HepG2 (cell line): Measurements from ENCODE around the gene B9D2. TPM values are rescaled to one million over a fixed set of nuclear protein-coding genes. Genes with fewer than 3 reads are reported as not detected.

ENCODE experiments used
- CREM ChIP-seq, 2 experiments: sonication (generic) in 1 of 2; formaldehyde crosslinking in 1 of 2; IDR thresholded peaks; 2 replicates each; pipeline versions ENCODE4 v1.4.0 to v1.6.1; 2016 to 2020; ENCODE audit warnings: antibody characterized with exemption in 1 of 2, mild to moderate bottlenecking in 1 of 2, missing genetic modification reagents in 1 of 2
- ISL2 ChIP-seq: sonication (generic); formaldehyde crosslinking; IDR thresholded peaks from 2 replicates; pipeline ENCODE4 v1.5.0; 2020; ENCODE audit warnings: missing genetic modification reagents
- JUNB ChIP-seq: sonication (generic); formaldehyde crosslinking; IDR thresholded peaks from 2 replicates; pipeline ENCODE4 v1.8.0; 2022; ENCODE audit warnings: missing genetic modification reagents, mild to moderate bottlenecking, borderline replicate concordance
- MLLT10 ChIP-seq: sonication (generic); formaldehyde crosslinking; IDR thresholded peaks from 2 replicates; pipeline ENCODE4 v1.4.0; 2020; ENCODE audit warnings: missing genetic modification reagents
- PHF20 ChIP-seq: sonication (generic); formaldehyde crosslinking; IDR thresholded peaks from 2 replicates; pipeline ENCODE4 v1.5.0; 2020; ENCODE audit warnings: mild to moderate bottlenecking, missing genetic modification reagents
- SCMH1 ChIP-seq: sonication (generic); formaldehyde crosslinking; IDR thresholded peaks from 2 replicates; pipeline ENCODE4 v1.9.0; 2021; ENCODE audit warnings: missing genetic modification reagents, mild to moderate bottlenecking, borderline replicate concordance
- XBP1 ChIP-seq: sonication (generic); formaldehyde crosslinking; IDR thresholded peaks from 2 replicates; pipeline ENCODE4 v1.5.0; 2020; ENCODE audit warnings: missing genetic modification reagents
- YY1 ChIP-seq: IDR thresholded peaks from 2 replicates; pipeline ENCODE4 v1.6.1; 2011; ENCODE audit warnings: low read length, low read depth, moderate library complexity, mild to moderate bottlenecking; ENCODE audit not compliant: insufficient read depth, insufficient replicate concordance
- ZBTB7B ChIP-seq: sonication (generic); formaldehyde crosslinking; IDR thresholded peaks from 2 replicates; pipeline ENCODE4 v1.4.0; 2020; ENCODE audit warnings: missing genetic modification reagents
- ZNF10 ChIP-seq: sonication (generic); formaldehyde crosslinking; IDR thresholded peaks from 2 replicates; pipeline ENCODE4 v1.4.0; 2020; ENCODE audit warnings: mild to moderate bottlenecking, low read depth, missing genetic modification reagents, borderline replicate concordance
- ZNF124 ChIP-seq: sonication (generic); formaldehyde crosslinking; IDR thresholded peaks from 2 replicates; pipeline ENCODE4 v1.4.0; 2020; ENCODE audit warnings: missing genetic modification reagents
- ZNF282 ChIP-seq: fragments of 450-650 bp; IDR thresholded peaks from 2 replicates; pipeline ENCODE4 v1.6.1; 2018; ENCODE audit not compliant: partially characterized antibody
- ZNF326 ChIP-seq: sonication (generic); formaldehyde crosslinking; IDR thresholded peaks from 2 replicates; pipeline ENCODE4 v1.4.0; 2020; ENCODE audit warnings: missing genetic modification reagents, borderline replicate concordance
- ZNF607 ChIP-seq: sonication (generic); formaldehyde crosslinking; IDR thresholded peaks from 2 replicates; pipeline ENCODE4 v1.5.1; 2020; ENCODE audit warnings: missing genetic modification reagents, mild to moderate bottlenecking, borderline replicate concordance
- ZNF7 ChIP-seq: IDR thresholded peaks from 2 replicates; pipeline ENCODE4 v1.6.1; 2016; ENCODE audit warnings: missing biosample characterization, missing genetic modification reagents
- ZNF746 ChIP-seq: sonication (generic); formaldehyde crosslinking; IDR thresholded peaks from 2 replicates; pipeline ENCODE4 v1.8.0; 2022; ENCODE audit warnings: mild to moderate bottlenecking, missing genetic modification reagents
- polyA plus RNA-seq, 8 experiments: library from polyadenylated mRNA; depleted of rRNA in 3 of 8; stranded (reverse) in 7 of 8; unstranded in 1 of 8; fragments of >200 nt; fragmentation: Illumina TruSeq in 4 of 8; extraction: Trizol in 4 of 8; gene quantifications; 2 replicates each; pipeline versions ENCODE4 v1.2.1 to v1.2.3, GENCODE V29; 2011 to 2016; ENCODE audit warnings: low read depth in 4 of 8, missing spikeins in 1 of 8, mixed read lengths in 1 of 8; ENCODE audit not compliant: insufficient read depth in 1 of 8
- total RNA-seq, 5 experiments: library from RNA; depleted of rRNA; stranded (reverse); fragments of >200 nt; fragmentation: Illumina TruSeq; extraction: Trizol; gene quantifications; 2 replicates each; pipeline ENCODE4 v1.2.3, GENCODE V29; 2016; ENCODE audit warnings: low read depth in 1 of 5
- TF ChIP-seq, protein P1 (sequence below): sonication (generic); formaldehyde crosslinking; IDR thresholded peaks from 2 replicates; pipeline ENCODE4 v1.5.0; 2020; ENCODE audit warnings: mild to moderate bottlenecking, missing genetic modification reagents, borderline replicate concordance
- TF ChIP-seq, protein P2 (sequence below): sonication (generic); formaldehyde crosslinking; IDR thresholded peaks from 2 replicates; pipeline ENCODE4 v1.8.1; 2023; ENCODE audit warnings: missing genetic modification reagents, mild to moderate bottlenecking, borderline replicate concordance
- TF ChIP-seq, protein P3 (sequence below): sonication (generic); formaldehyde crosslinking; IDR thresholded peaks from 2 replicates; pipeline ENCODE4 v1.4.0; 2020; ENCODE audit warnings: mild to moderate bottlenecking, missing genetic modification reagents
- TF ChIP-seq, protein P4 (sequence below): sonication (generic); formaldehyde crosslinking; conservative IDR thresholded peaks from 2 replicates; pipeline ENCODE4 v1.8.1; 2023; ENCODE audit warnings: missing genetic modification reagents

Gene B9D2
- total and polyA plus RNA-seq, 2 of the 13 experiments (the other 11 are each of a cell fraction or from before 2014, with no cell fraction given) = 3.1 to 4.4 TPM

DNA sequence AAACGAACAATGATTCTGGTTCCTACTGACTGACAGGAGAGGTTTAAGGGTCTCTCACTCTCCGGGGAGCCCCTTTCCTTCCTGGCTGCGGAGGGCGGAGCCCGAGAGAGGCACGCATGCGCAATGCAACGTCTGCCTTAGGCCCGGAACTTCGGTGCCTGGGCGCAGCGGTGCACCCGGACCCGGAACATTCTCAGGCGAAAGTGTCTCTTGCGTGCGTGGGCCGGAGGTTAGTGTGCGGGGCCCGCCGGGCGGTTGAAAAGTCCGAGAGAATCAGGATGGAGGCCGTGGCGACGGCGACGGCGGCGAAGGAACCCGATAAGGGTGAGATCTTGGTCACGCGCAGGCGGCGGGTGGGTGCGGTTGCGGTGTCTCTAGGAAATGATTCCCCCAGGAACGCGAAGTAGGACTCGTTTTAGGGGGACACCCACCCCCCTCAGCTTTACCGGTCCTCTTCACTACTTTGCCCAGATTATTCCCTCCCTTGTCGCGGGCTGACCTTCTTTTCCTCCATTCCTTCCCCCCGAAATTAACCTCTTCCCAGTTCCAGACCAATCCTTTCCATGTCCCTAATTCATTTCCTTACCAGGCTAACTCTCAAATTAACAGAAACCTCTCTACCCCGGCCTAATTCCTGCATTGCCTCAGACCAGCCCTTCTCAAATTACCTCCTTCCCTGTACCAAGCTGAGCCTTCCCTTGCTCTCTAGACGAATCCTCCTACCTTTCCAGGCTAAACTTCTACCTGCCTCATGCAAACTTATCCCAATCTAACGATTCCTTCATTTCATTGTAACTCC is 53.7 kb downstream of the B9D2 start, which contains the start of gene CCDC97 (continued):
- TF ChIP-seq, protein P1, sequence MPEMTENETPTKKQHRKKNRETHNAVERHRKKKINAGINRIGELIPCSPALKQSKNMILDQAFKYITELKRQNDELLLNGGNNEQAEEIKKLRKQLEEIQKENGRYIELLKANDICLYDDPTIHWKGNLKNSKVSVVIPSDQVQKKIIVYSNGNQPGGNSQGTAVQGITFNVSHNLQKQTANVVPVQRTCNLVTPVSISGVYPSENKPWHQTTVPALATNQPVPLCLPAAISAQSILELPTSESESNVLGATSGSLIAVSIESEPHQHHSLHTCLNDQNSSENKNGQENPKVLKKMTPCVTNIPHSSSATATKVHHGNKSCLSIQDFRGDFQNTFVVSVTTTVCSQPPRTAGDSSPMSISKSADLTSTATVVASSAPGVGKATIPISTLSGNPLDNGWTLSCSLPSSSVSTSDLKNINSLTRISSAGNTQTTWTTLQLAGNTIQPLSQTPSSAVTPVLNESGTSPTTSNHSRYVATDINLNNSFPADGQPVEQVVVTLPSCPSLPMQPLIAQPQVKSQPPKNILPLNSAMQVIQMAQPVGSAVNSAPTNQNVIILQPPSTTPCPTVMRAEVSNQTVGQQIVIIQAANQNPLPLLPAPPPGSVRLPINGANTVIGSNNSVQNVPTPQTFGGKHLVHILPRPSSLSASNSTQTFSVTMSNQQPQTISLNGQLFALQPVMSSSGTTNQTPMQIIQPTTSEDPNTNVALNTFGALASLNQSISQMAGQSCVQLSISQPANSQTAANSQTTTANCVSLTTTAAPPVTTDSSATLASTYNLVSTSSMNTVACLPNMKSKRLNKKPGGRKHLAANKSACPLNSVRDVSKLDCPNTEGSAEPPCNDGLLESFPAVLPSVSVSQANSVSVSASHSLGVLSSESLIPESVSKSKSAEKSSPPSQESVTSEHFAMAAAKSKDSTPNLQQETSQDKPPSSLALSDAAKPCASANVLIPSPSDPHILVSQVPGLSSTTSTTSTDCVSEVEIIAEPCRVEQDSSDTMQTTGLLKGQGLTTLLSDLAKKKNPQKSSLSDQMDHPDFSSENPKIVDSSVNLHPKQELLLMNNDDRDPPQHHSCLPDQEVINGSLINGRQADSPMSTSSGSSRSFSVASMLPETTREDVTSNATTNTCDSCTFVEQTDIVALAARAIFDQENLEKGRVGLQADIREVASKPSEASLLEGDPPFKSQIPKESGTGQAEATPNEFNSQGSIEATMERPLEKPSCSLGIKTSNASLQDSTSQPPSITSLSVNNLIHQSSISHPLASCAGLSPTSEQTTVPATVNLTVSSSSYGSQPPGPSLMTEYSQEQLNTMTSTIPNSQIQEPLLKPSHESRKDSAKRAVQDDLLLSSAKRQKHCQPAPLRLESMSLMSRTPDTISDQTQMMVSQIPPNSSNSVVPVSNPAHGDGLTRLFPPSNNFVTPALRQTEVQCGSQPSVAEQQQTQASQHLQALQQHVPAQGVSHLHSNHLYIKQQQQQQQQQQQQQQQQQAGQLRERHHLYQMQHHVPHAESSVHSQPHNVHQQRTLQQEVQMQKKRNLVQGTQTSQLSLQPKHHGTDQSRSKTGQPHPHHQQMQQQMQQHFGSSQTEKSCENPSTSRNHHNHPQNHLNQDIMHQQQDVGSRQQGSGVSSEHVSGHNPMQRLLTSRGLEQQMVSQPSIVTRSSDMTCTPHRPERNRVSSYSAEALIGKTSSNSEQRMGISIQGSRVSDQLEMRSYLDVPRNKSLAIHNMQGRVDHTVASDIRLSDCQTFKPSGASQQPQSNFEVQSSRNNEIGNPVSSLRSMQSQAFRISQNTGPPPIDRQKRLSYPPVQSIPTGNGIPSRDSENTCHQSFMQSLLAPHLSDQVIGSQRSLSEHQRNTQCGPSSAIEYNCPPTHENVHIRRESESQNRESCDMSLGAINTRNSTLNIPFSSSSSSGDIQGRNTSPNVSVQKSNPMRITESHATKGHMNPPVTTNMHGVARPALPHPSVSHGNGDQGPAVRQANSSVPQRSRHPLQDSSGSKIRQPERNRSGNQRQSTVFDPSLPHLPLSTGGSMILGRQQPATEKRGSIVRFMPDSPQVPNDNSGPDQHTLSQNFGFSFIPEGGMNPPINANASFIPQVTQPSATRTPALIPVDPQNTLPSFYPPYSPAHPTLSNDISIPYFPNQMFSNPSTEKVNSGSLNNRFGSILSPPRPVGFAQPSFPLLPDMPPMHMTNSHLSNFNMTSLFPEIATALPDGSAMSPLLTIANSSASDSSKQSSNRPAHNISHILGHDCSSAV (CRISPR knock-in tag) = no peak
- TF ChIP-seq ZNF124 (no peak; the same call in 1 of the 2 replicates), PHF20 (CRISPR knock-in tag) (peak; percentile 90), ZNF746 (0 out of 2 replicates have a peak, but pooled peaks have one; percentile 38), YY1 (peak; percentile 53), ZBTB7B (CRISPR knock-in tag) (peak; percentile 86), MLLT10 (CRISPR knock-in tag) (no peak), ZNF10 (CRISPR knock-in tag) (no peak), CREM (IDR thresholded peaks at IDR 0.05) (peak; percentile 66; the same call in 1 of the 2 replicates), CREM (CRISPR knock-in tag; IDR thresholded peaks at IDR 0.05) (no peak), ZNF607 (CRISPR knock-in tag) (peak; percentile 80), SCMH1 (no peak), ZNF7 (CRISPR knock-in tag) (no peak; the same call in 1 of the 2 replicates), JUNB (CRISPR knock-in tag) (no peak), XBP1 (CRISPR knock-in tag) (peak; percentile 83), ZNF282 (no peak), ISL2 (CRISPR knock-in tag) (0 out of 2 replicates have a peak, but pooled peaks have one; percentile 64), ZNF326 (CRISPR knock-in tag) (no peak)
- TF ChIP-seq, protein P2, sequence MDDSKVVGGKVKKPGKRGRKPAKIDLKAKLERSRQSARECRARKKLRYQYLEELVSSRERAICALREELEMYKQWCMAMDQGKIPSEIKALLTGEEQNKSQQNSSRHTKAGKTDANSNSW (CRISPR knock-in tag) = no peak
- TF ChIP-seq, protein P3, sequence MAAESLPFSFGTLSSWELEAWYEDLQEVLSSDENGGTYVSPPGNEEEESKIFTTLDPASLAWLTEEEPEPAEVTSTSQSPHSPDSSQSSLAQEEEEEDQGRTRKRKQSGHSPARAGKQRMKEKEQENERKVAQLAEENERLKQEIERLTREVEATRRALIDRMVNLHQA (CRISPR knock-in tag) = no peak
- TF ChIP-seq, protein P4, sequence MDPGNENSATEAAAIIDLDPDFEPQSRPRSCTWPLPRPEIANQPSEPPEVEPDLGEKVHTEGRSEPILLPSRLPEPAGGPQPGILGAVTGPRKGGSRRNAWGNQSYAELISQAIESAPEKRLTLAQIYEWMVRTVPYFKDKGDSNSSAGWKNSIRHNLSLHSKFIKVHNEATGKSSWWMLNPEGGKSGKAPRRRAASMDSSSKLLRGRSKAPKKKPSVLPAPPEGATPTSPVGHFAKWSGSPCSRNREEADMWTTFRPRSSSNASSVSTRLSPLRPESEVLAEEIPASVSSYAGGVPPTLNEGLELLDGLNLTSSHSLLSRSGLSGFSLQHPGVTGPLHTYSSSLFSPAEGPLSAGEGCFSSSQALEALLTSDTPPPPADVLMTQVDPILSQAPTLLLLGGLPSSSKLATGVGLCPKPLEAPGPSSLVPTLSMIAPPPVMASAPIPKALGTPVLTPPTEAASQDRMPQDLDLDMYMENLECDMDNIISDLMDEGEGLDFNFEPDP (CRISPR knock-in tag) = no peak
